NCI-H146 treated with DMSO at 0.1 percent for 48 hours (cell line): ENCODE measurements around the gene HSD17B7.
A peak's percentile ranks its signal among the peaks of the same experiment; 100 is the strongest.
"Not testable (repeated sequence)": the region's sequence is repeated elsewhere in the genome, so short reads cannot be mapped to it uniquely, and the experiment has no call there.

ENCODE experiments used
- DNase-seq: peaks from one replicate; lab custom pipeline; 2025; ENCODE audit not compliant: unreplicated experiment; lab: John Stamatoyannopoulos, UW

The HSD17B7 gene

GRCh38 chr1:162790303-162790984 lies at the start of gene HSD17B7:
Gene HSD17B7, plus strand, starts transcription at chr1:162790702. Its CDS starts 99 bp downstream, at chr1:162790801.
- DNase-seq = peak; percentile 79

DNA sequence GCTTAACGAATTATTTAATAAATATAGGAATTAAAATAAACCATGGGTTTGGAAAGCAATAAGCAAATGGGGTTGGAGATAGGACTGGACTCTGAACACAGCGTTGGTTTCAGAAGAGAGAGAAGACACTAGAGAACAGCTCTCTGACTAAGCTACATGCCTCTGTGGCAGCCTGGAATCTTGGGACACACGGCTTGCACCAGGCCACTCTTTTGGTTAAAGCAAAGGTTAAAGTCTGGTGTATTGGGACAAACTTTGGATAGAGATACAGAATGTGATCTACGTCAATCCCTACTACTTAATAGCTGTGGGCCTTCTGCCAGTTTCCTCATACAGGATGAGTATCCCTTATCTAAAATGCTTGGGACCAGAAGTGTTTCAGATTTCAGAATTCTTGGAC lies 49.7 kb upstream of the HSD17B7 start:
- DNase-seq = no peak

GRCh38 chr1:162741574-162741973 lies 48.9 kb upstream of the HSD17B7 start:
- no peak for DNase-seq

GRCh38 chr1:162746264-162746942 lies 44.1 kb upstream of the HSD17B7 start:
- not testable (repeated sequence) for DNase-seq

- no peak for DNase-seq
Observed at GRCh38 chr1:162753001-162753658, 37.4 kb upstream of the HSD17B7 start.

- no peak for DNase-seq
Observed at GRCh38 chr1:162753998-162754585, 36.4 kb upstream of the HSD17B7 start.

DNA sequence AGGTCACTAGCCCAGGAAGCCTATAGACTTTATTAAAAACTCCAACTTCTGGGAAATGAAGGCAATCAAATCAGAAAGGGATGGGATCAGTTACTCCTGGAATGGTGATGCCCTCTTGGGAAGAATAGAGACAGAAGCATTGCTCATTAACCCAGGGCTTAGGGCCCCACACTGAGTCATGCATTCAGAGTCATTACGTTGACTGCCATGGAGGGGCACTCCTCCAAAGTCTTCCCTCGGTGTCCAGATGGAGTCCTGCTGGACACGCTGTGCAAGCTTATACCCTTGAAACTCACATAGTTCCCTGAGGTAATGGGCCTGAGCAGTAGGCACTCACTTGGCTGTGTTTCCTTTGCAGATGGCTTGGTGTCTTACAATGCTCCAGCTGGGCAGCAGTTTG lies 35.2 kb upstream of the HSD17B7 start:
- no peak for DNase-seq

DNA sequence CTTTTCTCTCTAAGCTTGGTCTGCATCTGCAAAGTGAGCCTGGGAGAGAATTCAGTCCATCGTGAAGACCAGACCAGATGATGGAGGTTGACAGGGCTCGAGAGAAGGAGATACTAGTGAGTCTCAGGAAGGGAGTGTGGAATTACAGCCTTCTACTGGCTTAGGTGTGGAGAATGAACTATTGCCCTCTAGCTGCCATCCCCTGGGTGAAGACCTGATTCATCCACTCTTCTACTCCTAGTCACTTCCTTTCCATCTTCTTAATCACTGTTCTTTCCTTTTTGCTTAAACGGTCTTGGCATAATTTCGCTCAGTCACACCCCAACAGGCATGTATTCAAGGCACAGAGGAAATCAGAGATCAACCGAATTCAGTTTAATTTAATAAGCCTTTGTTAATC lies 34.0 kb upstream of the HSD17B7 start:
- no peak for DNase-seq

DNA sequence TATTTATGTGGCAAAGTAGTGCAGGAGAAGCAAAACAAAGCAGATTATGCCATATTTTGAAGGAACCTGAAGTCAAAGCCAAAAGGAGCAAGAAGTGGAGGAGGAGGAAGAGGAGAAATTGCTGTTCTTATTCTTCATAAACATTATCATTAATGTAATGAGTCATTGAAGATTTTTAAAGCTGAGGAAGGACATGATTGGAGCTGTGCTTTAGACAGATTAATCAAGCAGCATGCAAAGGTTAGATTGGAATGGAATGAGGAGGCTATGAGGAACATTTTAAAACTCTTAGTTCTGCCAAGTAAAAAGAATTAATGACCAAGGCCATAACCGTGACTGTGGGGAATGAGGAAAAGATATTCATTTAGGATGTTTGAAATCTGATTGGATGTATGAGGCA lies 33.0 kb upstream of the HSD17B7 start:
- no peak for DNase-seq

DNA sequence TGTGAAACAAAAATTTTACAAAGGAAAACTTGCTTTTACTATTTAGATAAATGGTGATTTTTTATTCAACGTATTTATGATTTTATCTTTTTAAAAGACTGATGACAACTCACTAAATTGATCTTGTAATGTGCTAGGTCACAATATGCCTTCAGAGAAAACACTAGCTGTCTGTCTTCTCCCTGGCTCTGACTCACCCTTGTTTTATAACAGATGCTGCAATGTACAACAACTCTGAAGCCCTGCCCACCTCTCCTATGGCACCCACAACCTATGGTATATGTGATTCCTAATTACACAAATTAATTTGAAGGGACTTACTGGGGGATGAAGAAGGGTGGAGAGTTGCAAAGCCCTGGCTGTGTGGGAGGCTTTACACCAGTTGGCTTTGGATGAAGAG lies 24.7 kb upstream of the HSD17B7 start:
- DNase-seq = no peak

DNA sequence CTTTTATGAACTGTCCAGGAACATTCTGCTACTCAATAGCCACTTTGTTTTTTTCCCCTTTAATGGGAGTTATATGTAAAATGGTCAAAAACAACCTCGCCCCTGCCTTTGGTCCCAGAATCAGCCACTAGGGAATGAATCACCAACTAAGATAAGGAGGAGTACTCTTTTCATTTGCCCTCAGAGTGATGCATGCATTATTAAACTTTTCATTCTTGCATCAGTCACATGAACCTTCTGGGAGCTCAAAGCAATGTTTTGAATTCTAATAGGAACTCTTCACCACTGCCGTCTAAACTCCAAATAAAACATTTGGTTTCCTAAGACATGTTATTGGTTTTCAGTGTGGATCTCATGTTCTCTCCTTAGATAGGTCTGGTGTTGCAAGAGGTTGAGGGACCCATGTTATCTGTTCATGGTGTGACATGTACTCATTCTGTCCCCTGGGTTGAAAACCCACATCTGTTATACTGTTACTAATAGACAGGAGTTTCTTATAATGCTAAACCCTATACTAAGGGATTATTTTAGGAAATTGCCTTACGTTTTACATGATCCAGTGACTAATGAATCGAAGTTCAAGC lies 17.8 kb upstream of the HSD17B7 start:
- DNase-seq = no peak

- DNase-seq = no peak
Observed at GRCh38 chr1:162774007-162774406, 16.5 kb upstream of the HSD17B7 start.

- no peak for DNase-seq
Observed at GRCh38 chr1:162779043-162779442, 11.5 kb upstream of the HSD17B7 start.

DNA sequence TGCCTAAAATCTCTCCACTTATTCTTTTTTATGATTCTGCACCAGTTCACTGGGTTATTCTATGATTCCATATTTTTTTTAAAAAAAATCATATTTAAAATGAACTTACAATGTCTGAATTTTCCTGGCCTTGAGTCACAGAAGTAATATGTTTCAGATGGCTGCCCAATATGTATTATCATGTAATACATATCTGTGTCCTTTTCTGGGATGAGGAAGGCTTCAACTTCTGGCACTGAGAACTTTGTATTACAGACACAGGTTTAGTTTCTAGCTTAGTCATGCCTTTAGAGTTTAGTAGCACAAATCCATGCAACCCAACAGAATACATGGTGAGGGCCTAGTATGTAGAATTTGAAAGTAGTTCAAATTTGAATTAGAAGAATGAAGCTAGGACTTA lies 7.8 kb upstream of the HSD17B7 start:
- no peak for DNase-seq

DNA sequence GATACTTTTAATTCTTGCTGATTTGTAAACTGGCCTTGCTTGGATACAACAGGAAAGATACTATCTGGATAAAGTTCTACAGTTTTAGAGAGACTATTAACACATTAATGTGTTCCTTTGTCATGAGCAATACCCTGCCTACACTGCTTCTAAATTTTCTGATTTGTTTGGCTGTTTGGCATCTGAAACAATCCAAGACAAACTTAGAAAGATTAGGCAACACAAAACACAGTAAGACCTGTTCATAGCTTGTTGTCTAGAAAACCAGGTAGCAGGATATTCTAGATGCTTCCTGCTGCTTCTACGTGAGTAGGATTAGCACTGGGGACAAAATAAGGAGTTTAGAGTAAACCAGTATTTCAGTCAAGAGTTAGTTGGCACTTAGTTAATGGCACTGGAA lies 5.6 kb upstream of the HSD17B7 start:
- not testable (repeated sequence) for DNase-seq

DNA sequence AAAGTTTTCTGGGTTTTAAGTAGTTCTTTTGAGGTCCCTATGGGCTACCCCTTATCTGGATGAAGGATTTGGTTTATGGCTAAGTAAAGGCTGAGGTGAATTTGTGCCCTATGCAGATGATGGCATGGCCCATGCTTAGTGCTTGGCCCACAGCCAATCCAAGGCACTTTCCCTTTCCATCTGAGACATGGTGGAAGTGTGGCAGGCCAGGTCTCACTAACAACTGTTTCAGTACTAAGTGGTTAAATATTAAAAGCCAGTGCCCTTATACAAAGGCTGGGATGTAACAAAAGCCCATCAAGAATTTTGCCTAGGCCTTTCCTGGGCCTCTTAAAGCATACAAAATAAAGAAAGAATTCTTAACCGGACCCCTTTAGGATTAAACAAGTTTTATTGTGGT lies 1.7 kb upstream of the HSD17B7 start:
- DNase-seq = not testable (repeated sequence)

GRCh38 chr1:162790985-162791357 lies 469 bp downstream of the HSD17B7 start:
- peak; percentile 8 for DNase-seq

DNA sequence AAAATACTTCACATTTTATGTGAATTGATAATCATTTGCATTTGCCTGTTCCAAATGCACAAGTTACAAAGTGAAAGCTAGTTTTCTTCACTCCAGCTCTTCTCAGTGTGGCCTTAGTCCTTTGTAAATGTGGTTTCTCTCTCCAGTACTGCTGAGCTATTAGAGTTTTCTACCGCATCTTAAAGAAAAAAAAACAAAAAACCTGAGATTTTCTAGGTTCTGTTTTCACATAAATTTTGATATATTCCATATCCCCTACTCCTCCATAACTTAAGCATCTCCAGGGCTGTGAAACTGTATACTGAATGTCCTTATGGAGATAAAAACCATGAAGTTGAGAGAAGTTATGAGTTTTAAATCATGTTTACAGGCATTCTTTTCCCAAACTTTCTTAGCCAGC lies 3.8 kb downstream of the HSD17B7 start:
- not testable (repeated sequence) for DNase-seq

- not testable (repeated sequence) for DNase-seq
Observed at GRCh38 chr1:162796617-162797279, 6.2 kb downstream of the HSD17B7 start.

- peak; percentile 4 for DNase-seq
Observed at GRCh38 chr1:162799995-162800830, 9.7 kb downstream of the HSD17B7 start.
